Measurements from ENCODE around the gene SMC1B.

DNA sequence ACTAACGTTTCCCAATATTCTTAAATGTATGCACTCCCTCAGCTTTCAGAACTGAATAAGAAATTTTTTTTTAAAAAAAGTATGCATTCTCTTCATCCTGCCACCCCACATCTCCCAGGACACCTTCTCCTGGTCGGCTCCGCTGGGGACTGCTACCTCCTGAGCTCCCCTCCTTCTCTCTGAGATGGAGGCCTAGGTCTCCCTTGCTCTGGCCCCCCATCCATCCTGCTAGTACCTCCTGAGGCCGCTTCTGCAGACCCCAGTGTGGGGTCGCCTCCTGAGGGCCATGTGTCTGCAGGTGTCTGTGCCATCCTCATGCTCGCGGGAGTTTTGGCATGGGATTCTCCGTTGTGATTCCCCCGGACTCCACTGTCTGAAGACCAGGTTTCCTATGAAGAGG is 75.9 kb downstream of the SMC1B start:
- TF ChIP-seq, protein P1, sequence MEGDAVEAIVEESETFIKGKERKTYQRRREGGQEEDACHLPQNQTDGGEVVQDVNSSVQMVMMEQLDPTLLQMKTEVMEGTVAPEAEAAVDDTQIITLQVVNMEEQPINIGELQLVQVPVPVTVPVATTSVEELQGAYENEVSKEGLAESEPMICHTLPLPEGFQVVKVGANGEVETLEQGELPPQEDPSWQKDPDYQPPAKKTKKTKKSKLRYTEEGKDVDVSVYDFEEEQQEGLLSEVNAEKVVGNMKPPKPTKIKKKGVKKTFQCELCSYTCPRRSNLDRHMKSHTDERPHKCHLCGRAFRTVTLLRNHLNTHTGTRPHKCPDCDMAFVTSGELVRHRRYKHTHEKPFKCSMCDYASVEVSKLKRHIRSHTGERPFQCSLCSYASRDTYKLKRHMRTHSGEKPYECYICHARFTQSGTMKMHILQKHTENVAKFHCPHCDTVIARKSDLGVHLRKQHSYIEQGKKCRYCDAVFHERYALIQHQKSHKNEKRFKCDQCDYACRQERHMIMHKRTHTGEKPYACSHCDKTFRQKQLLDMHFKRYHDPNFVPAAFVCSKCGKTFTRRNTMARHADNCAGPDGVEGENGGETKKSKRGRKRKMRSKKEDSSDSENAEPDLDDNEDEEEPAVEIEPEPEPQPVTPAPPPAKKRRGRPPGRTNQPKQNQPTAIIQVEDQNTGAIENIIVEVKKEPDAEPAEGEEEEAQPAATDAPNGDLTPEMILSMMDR (IDR thresholded peaks at IDR 0.05), result no peak
- TF ChIP-seq POLR2A (IDR thresholded peaks at IDR 0.05), result no peak
